DMS114 treated with DMSO at 0.1 percent for 48 hours (cell line): ENCODE data around the gene RPL12.
"Not testable (repeated sequence)": the region's sequence is repeated elsewhere in the genome, so short reads cannot be mapped to it uniquely, and the experiment has no call there.

Experiments used
- DNase-seq: peaks from one replicate; lab custom pipeline; 2025; ENCODE audit not compliant: unreplicated experiment; lab: John Stamatoyannopoulos, UW

Gene RPL12

DNA sequence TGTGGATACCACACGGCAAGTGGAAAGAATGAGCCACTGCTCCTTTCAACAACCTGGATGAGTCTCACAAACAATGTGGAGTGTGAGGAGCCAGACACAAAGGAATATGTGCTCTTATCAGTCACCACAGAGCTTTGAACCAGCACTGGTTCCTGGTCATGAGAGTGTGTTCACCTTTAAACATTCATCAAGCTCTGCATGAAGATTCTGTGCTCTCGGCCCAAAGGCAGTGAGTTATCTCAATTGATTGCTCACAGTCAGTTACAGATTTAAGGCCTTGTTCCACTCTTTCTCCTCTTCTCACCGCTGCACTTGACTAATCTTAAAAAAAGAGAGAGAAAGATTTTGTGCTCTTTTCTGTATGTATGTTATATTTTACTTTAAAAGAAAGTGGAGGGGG lies 19.5 kb upstream of the RPL12 start:
- no peak for DNase-seq

DNA sequence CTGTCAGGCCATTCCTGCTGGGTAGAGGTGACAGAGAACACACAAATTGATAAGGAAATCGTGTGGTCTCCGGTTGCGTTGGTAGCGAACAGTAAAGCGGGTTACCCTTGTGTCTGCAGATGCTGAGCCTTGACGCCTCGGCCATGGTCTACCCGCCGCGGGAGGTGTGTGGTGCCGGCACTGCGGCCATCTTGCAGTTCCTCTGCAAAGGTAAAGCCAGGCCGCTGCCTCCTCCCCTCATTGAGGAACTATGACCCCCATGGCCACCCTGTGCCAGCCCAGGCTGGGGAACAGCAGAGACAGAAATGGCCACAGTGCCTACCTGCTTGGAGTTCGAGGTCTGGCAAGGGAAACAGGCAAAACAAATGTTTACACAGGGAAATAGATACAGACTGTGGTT lies 16.4 kb upstream of the RPL12 start:
- no peak for DNase-seq

DNA sequence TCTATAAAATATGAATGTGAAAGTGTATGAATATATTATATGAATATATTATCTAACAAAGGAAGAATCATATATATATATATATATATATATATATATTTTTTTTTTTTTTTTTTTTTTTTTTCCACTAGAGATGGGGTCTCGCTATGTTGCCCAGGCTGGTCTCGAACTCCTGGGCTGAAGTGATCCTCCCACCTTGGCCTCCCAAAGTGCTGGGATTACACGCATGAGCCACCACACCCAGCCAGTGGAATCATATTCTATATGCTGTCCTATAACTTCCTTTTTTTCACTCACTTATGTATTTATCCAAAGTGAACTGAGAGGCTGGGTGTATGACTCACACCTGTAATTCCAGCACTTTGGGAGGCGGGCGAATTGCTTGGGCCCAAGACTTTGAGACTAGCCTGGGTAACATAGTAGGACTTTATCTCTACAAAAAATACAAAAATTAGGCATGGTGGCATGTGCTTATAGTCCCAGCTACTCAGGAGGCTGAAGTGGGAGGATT lies 15.3 kb upstream of the RPL12 start:
- not testable (repeated sequence) for DNase-seq

DNA sequence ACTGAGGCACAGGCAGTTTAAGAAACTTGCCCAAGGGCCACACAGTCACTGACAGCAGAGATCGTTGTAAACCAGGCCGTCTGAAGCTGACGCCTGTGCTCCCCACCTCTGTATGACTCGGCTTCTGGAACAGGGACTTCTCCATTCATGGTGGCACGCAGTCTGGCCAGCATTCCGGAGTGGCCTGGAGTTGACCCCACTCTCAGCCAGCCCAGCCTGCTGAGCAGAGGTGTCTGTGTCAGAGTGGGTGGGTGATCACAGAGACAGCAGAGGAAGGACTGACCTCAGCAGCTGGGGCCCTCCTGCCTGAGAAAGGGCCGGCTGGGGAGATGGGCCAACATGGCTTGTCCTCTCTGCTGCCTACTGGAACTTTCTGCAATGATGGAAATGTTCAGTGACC lies 12.7 kb upstream of the RPL12 start:
- DNase-seq, result no peak

DNA sequence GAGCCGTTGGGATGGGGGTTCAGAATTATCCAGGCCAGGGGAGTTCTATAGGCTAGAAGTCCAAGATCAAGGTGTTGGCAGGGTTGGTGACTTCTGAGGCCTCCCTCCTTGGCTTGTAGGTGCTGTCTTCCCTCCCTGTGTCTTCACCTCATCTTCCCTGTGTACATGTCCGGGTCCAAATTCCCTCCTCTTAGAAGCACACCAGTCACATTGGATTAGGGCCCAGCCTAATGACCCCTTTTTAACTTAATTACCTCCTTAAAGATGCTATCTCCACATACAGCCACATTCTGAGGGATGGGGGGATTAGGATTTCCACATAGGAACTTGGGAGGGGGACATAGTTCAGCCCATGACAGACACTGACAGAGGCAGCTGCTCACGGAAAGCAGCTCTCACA lies 12.2 kb upstream of the RPL12 start:
- DNase-seq, result no peak

DNA sequence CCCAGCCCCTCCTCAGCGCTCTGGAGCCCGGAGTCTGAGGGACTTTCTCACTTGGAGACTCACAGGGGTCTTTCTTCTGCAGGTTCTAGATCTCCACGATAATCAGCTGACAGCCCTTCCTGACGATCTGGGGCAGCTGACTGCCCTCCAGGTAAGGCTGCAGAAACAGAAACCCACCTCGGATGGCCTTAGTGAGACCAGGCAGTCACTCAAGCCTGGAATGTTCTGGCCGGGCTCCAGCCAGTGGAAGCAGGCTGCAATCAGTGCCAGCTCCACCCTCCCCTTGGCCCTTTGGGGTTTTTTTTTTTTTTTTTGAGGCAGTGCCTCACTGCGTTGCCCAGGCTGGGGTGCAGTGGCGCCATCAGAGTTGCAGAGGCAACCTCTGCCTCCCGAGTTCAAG lies 7.7 kb upstream of the RPL12 start:
- DNase-seq, result no peak

DNA sequence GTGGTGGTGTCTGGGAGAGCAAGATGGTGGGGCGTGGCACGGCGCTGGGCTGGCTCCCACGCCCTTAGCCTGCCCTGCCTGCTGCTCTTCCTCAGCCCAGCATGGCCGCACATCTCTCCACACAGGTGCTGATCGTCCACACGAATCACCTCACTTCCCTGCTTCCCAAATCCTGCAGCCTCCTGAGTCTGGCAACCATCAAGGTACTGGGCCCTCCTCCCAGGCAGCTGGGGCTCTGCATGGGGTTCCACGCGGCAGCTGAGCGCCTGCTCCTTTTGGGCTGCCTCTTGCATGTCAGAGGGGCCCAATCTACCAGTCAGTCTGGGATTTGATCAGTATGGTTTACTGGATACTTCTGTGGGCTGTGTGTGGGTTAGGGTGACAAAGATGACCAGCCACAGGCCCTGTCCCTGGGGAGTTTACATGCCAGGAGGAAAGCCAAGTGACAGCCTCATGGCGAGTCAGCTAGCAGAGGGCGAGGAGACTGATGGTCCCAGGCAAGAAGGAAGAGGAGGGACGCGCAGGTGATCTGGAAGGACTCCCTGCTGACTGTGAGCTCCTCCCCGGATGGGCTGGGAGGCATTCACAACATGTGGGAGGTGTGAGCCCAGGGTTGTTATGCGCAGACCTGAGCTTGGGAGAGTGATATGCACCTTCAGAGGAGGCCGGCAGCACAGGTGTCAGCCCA lies 6.1 kb upstream of the RPL12 start:
- no peak for DNase-seq

DNA sequence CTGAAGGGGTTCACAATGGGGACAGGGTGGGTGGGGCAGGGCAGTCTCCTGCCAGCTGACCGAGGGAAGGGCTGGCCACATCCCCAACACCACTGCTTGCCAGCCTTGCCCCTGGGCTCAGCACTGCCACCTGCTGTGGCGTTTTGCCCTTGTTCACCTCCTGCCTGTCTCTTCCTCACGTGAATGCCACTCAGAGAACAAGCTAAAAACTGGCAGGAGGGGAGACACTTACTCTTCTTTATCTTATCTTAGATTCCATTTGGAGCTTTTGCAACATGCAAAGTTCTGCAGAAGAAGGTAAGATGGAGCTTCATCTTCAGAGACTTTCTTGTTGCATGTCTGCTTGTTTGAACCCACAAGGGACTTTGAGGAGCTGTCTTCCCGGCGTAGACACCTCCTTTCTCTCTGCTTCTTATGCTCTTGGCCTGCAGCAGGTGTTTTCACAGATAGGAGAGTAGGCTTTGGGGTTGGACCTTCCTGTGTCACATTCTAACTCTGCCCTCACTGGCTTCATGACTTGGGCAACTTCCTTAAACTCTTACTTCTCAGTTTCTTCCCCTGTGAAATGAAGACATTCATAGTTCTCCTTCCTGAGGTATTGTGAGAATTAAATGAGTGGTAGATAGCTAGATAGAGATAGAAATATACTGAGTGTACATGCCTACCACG lies 4.3 kb upstream of the RPL12 start:
- DNase-seq, result no peak

DNA sequence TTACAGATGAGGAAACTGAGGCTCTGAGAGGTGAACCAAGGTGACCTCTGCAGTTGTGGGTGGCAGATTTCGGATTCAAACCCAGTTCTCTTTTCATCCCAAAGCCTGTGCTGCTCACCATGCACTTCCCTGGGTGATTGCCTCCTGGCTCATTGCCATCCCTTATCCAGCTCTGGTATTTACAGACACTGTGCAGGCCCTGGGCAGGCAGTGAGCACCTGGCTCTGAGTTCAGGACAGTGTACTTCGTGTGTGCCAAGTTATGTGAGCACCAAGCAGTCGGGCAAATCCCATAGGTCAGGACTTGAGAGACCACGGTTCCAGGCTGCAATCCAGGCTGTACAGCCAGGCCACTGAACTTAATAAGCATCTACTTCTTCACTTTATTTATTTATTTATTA lies 1.5 kb upstream of the RPL12 start:
- no peak for DNase-seq

DNA sequence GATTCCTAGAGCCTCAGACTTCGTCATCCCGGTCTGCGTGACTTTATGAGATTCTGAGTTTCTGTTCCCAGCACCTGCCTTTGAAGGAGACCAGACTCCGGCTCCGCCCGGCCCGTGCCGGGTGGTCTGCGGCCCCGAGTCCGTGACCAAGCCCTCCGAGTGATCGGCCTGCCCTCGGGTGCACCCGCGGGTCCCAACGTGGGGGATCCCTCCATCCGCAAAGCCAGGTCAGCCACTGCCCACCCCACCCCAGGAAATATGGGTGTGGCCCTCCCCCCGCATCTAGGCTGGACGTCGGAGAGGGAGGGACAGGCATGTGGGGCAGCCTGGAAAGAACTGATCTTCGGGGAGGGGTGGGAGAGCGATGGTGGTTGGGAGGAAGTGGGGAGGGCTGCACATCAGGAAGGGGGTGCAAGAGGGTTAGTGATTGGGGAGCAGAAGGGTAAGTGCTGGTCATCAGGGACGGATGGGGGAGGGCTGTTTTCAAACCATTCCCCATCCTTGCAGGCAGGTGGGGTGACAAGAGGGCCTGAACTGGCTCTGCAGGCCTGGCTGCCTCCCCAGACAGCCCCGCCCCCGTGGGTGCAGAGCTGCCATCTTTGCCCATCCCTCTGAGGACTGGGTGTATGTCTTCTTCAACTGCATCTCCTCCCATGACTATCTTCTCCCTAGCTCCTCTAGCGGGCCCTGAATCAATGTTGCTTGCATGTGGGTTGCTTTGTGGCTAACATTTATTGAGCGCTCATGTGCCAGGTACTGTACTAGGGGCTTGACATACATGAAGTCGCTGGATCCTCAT lies 851 bp upstream of the RPL12 start:
- DNase-seq, result no peak

DNA sequence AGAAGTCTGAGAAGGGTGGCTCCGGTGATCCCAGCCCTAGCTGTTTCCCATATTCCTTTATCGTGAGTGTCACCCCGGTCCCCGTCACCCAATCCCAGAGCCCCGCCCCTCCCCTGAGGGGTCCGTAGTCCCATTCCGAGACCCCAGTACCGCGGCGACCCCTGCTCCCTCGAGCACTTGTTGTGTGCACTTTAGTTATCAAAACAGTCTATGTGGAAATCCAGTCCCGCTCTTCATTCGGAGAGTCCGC lies 327 bp upstream of the RPL12 start:
- DNase-seq, result peak; percentile 37

DNA sequence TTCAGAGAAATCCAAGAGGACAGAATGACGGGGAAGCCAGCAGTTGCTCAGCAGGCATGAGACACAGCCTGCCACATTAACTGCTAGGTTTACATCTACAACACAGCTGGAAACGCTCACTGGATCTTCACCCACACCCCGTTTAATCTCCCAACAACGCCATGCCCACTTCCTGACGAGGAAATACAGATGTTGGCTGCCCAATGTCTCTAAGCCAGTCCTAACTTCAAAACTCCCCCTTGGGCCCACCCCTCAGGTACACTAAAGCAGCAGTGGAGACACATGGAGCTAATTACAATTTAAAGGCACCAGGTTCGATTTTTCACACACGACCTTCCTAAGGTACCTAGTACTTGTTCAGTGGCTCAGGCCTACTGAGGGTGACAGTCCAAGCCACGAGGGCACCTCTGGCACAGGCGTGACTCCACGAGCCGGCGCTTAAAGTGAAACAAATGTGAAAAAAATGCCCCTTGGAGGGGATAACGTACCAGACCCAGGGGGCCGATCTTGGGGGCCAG lies 904 bp downstream of the RPL12 start:
- DNase-seq, result no peak

DNA sequence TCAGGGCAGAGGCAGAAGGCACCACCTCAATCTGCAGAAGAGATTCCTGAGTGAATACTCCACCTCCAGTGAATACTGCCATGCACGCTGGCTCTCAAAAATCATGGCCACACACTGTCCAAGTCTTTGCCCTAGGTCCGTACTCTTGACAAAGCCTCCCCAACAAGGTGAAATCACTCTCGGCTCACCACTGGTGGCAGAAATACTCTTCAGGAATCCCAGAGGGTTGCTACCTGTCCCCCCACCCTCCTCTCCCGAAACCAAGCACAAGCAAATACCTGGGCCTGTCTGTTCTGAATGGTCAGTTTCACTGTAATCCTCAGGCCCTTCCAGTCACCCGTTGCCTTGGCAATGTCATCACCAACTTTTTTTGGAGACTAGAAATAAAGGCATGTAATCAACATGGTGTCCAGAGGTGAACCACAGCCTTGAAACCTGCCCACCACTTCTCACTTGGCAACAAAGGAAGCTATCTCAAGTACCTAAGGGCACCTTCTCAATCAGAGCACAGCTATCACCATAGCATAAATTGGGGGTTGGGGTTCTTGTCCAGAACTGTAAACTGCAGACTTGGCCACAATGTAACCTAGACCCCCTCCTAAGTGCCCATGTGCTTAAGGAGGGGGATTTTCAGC lies 1.8 kb downstream of the RPL12 start:
- no peak for DNase-seq

DNA sequence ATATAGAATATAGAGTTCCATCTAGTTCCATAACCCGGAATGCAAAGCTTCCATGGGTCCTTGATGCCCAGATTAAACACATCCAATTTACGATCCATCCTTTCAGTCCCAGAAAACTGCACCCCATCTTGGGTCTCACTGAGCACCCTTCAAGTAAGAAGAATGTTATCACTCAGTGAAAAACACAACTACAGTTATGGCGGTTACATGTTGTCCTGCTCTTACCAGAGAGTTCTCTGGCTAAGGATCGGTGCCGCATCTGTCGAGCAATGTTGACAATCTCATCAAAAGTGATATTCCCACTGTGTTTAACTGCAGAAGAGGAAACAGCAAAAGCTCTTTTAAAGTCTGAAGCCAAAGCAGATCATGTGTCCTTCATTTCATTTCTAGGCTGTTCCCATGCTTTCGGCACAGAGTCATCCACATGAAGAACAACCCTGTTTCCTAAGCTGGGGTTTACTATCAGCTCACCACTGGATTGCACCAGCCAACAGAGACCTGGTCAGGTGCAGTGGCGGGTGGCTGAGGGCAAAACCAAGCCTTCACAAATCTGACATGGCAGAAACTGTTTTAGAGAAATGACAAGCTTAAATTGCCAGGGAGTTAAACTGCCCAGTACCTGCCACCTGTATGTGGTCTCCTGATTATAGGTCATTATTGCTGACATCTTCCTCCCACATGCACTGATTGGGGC lies 2.9 kb downstream of the RPL12 start:
- no peak for DNase-seq

DNA sequence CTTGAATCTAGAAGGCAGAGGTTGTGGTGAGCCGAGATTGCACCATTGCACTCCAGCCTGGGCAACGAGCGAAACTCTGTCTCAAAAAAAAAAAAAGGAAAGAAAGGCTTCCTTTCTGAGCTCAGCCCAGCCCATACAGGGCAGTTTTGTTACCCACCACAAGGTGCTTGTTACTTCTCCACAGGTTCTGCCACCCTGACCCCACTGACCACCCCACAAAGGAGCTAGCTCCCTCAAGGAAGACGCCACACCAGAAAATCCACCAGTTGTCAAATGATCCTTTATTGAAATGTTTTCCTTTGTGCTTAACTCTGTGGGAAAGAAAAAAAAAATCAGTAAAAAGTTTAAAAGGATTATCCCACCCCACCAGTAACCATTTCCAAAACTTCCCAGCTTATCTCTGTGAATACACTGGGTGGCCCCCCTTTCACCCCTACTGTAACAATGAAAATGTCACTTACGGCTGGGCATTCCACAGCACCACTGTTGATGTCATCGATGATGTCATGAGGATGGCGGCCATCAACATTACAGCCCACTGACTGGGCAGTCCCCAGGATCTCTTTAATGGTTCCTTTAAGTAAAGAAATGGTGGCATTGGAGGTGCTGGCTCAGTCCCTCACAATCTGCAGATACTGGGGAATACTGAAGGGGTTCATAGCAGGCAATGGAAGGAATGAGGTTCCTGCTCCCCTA lies 3.6 kb downstream of the RPL12 start:
- DNase-seq, result no peak

DNA sequence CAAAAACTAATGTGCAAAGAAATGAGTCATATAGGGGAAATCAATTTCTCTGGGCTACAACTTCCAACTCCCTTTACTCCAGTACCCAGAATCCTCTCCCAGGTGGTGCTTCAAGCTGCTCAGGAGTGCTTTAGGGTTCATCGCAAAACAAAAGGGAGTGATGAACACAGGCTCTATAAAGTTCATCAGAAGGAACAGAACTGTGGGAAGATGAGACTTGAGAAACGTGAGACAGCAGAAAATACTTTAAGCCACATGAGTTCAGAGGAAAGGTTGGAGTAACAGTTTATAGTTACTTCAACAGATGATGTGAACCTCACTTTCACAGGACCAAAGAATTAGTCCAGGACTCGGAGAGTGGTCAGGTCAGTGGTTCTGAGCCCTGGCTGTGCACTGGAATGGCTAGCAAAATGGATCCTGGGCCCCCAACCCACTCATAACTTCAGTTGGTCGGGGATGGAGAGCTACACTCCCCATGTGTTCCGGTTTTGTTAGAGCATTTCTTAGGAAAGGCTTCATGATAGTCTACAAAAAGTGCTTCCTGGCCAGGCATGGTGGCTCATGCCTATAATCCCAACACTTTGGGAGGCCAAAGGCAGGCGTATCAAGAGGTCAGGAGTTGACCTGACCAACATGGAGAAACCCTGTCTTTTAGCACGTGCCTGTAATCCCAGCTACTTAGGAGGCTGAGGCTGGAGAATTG lies 4.3 kb downstream of the RPL12 start:
- DNase-seq, result no peak

DNA sequence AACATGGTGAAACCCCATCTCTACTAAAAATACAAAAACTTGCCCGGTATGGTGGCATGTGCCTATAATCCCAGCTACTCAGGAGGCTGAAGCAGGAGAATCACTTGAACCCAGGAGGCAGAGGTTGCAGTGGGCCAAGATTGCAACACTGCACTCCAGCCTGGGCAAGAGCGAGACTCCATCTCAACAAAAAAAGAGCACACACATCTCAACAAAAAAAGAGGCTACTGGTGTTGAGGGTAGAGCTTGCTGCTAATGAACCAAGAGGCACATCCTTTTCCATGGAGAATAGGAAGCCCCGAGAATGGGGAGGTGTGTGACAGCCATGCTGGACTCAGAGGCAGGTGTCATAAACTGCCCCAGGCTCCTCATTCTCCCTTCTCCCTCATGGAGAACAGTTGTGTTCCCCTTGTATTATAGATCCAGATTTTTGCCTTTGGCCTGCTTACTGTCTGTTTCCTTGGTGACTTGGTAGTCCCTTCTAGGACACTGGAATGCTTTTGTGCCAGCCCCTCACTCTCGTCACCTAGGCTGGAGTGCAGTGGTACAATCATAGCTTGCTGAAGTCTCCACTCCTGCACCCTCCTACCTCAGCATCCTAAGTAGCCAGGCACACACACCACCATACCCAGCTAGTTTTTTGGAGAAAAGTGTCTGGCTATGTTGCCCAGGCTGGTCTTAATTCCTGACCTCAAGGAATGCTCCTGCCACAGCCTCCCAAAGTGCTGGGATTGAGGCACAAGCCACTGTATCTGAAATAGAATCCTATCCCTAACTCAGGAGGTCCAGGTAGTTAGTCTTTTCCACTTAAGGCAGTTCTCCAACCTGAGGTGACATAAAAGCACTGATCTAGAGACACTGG lies 5.1 kb downstream of the RPL12 start:
- no peak for DNase-seq

DNA sequence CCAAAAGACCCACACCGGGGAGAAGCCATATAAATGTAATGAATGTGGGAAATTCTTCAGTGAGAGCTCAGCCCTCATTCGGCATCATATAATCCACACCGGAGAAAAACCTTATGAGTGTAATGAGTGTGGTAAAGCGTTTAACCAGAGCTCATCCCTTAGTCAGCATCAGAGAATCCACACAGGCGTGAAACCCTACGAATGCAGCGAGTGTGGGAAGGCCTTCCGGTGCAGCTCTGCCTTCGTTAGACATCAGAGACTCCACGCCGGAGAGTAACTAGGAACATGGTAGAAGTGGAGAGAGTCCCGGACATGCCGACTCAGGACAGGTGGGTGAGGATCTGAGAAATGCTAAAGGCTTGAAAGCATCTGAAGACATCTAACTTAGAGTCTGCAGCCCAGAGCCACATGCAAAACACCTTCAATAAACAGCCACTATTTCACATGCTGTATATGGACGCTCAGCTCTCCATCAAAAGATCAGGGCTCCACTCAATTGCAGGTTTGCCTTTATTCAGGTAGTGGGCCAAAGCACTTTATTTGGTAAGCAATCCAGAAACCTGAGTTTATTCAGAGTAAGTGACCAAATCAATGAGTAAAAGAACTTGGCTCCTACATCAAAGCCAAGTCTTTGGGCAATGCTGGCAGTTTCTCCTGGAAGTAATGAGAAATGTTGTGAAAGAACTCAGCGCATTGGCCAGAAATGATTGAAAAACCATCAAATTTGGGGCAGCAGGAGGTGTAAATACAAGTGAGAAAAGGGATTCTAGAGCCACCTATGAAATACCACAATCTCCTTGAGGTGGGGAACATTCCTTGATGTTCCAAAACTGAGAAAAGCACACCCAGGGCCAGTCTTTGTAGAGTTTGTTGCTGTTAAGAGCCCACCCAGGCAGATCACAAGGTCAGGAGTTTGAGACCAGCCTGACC lies 6.0 kb downstream of the RPL12 start:
- no peak for DNase-seq
